Liver (tissue), 9 donors: ENCODE data around the gene RD3L. TPM values are rescaled to one million over a fixed set of nuclear protein-coding genes. Genes with fewer than 3 reads are reported as not detected.

Source experiments
- DNase-seq: peaks from one replicate; pipeline ENCODE4 v3.0.0-alpha.2; 2017; ENCODE audit warnings: low spot score
- H3K27ac ChIP-seq, 2 donors: one replicate each; pipeline ENCODE4 v1.7.0; 2013; ENCODE audit warnings: inconsistent platforms in 2 of 2, low read length in 2 of 2, control low read depth in 1 of 2, low read depth in 1 of 2, mild to moderate bottlenecking in 1 of 2
- H3K27me3 ChIP-seq, 4 donors: one replicate each; pipeline versions ENCODE4 v1.6.1 to v1.7.0; 2013; ENCODE audit warnings: low read length in 3 of 4, inconsistent platforms in 1 of 4, mild to moderate bottlenecking in 1 of 4, moderate library complexity in 1 of 4; ENCODE audit not compliant: control insufficient read depth in 4 of 4, insufficient read depth in 4 of 4
- H3K36me3 ChIP-seq, 4 donors: one replicate each; pipeline versions ENCODE4 v1.6.1 to v1.7.0; 2013; ENCODE audit warnings: low read length in 3 of 4, mild to moderate bottlenecking in 3 of 4, low read depth in 1 of 4, moderate library complexity in 1 of 4; ENCODE audit not compliant: control insufficient read depth in 4 of 4, insufficient read depth in 3 of 4
- H3K4me1 ChIP-seq, 4 donors: one replicate each; pipeline versions ENCODE4 v1.6.1 to v1.7.0; 2013; ENCODE audit warnings: low read length in 3 of 4, mild to moderate bottlenecking in 3 of 4, moderate library complexity in 1 of 4; ENCODE audit not compliant: control insufficient read depth in 4 of 4, insufficient read depth in 4 of 4
- H3K4me3 ChIP-seq, 3 donors: one replicate each; pipeline versions ENCODE4 v1.6.1 to v1.7.0; 2013; ENCODE audit warnings: low read length in 3 of 3, control low read depth in 1 of 3, low read depth in 1 of 3, mild to moderate bottlenecking in 1 of 3
- H3K9ac ChIP-seq, 2 donors: one replicate each; pipeline ENCODE4 v1.7.0; 2013; ENCODE audit warnings: low read length in 2 of 2, mild to moderate bottlenecking in 2 of 2, moderate library complexity in 2 of 2, control low read depth in 1 of 2, low read depth in 1 of 2
- H3K9me3 ChIP-seq, 4 donors: one replicate each; pipeline versions ENCODE4 v1.6.1 to v1.7.0; 2013; ENCODE audit warnings: low read length in 3 of 4; ENCODE audit not compliant: control insufficient read depth in 4 of 4
- ATF3 ChIP-seq: IDR thresholded peaks from 2 replicates; pipeline ENCODE4 v1.6.1; 2016; ENCODE audit warnings: antibody characterized with exemption
- CTCF ChIP-seq: fragments of 150-350 bp; IDR thresholded peaks from 2 replicates; pipeline ENCODE4 v1.5.1; 2017; ENCODE audit warnings: improper control_type of control experiment, low read depth, low read length; ENCODE audit not compliant: missing input control
- EGR1 ChIP-seq, 2 donors: IDR thresholded peaks; 2 replicates each; pipeline ENCODE4 v1.6.1; 2016 to 2018; ENCODE audit warnings: antibody characterized with exemption in 2 of 2, low read depth in 2 of 2
- FOXA1 ChIP-seq: IDR thresholded peaks from 2 replicates; pipeline ENCODE4 v1.6.1; 2016; ENCODE audit warnings: antibody characterized with exemption
- FOXA2 ChIP-seq: IDR thresholded peaks from 2 replicates; pipeline ENCODE4 v1.6.1; 2016; ENCODE audit warnings: antibody characterized with exemption
- GABPA ChIP-seq, 2 donors: IDR thresholded peaks in 1 of 2; conservative IDR thresholded peaks in 1 of 2; 2 replicates each; pipeline ENCODE4 v1.6.1; 2016; ENCODE audit warnings: antibody characterized with exemption in 2 of 2, mild to moderate bottlenecking in 1 of 2, moderate library complexity in 1 of 2
- HNF4A ChIP-seq, 2 donors: conservative IDR thresholded peaks; 2 replicates each; pipeline ENCODE4 v1.6.1; 2016; ENCODE audit warnings: antibody characterized with exemption in 2 of 2, mild to moderate bottlenecking in 2 of 2
- HNF4G ChIP-seq: IDR thresholded peaks from 2 replicates; pipeline ENCODE4 v1.6.1; 2016; ENCODE audit warnings: antibody characterized with exemption
- JUND ChIP-seq, 2 donors: IDR thresholded peaks; 2 replicates each; pipeline ENCODE4 v1.6.1; 2016; ENCODE audit warnings: antibody characterized with exemption in 2 of 2
- MAX ChIP-seq: IDR thresholded peaks from 2 replicates; pipeline ENCODE4 v1.6.1; 2016; ENCODE audit warnings: antibody characterized with exemption
- NR2F2 ChIP-seq: IDR thresholded peaks from 2 replicates; pipeline ENCODE4 v1.6.1; 2016; ENCODE audit warnings: antibody characterized with exemption
- RAD21 ChIP-seq, 2 donors: IDR thresholded peaks; 2 replicates each; pipeline ENCODE4 v1.6.1; 2016; ENCODE audit warnings: antibody characterized with exemption in 2 of 2, mild to moderate bottlenecking in 2 of 2
- RXRA ChIP-seq, 2 donors: IDR thresholded peaks; 2 replicates each; pipeline ENCODE4 v1.6.1; 2017 to 2018; ENCODE audit warnings: antibody characterized with exemption in 2 of 2, mild to moderate bottlenecking in 1 of 2
- SP1 ChIP-seq: IDR thresholded peaks from 2 replicates; pipeline ENCODE4 v1.6.1; 2018; ENCODE audit warnings: antibody characterized with exemption, mild to moderate bottlenecking
- TAF1 ChIP-seq: conservative IDR thresholded peaks from 2 replicates; pipeline ENCODE4 v1.6.1; 2016; ENCODE audit warnings: antibody characterized with exemption, mild to moderate bottlenecking
- YY1 ChIP-seq: IDR thresholded peaks from 2 replicates; pipeline ENCODE4 v1.6.1; 2016; ENCODE audit warnings: antibody characterized with exemption, mild to moderate bottlenecking
- WGBS: extraction: QIAGEN DNeasy Blood & Tissue Kit; methylation state at CpG from one replicate; pipeline ENCODE4 v1.1.7; 2013; 5-methylcytosine and 5-hydroxymethylcytosine counted together
- polyA plus RNA-seq, 2 donors: library from polyadenylated mRNA; stranded (reverse) in 1 of 2; unstranded in 1 of 2; fragments of 200-250 nt in 1 of 2; fragments of >200 nt in 1 of 2; fragmentation: Nextera tagmentation in 1 of 2; extraction: Ambion mirVana in 1 of 2; gene quantifications; one replicate each; pipeline versions ENCODE4 v1.2.1 to v1.2.3, GENCODE V29; 2013 to 2015
- total RNA-seq, 2 donors: library from RNA; depleted of rRNA; stranded (reverse); fragments of >200 nt; gene quantifications; one replicate each; pipeline ENCODE4 v1.2.3, GENCODE V29; 2014
- TF ChIP-seq, protein P1 (sequence below): IDR thresholded peaks from 2 replicates; pipeline ENCODE4 v1.6.1; 2016; ENCODE audit warnings: antibody characterized with exemption, mild to moderate bottlenecking
- TF ChIP-seq, protein P2 (sequence below): IDR thresholded peaks from 2 replicates; pipeline ENCODE4 v1.6.1; 2016; ENCODE audit warnings: antibody characterized with exemption
- donor health status: healthy.
- donor health status: healthy.
- donor health status: healthy.
- donor health status: healthy.
- donor health status: healthy.

The RD3L gene
- total and polyA plus RNA-seq, 4 donors: 0.09 to 0.64 (median 0.19) TPM

- DNase-seq: no peak
- H3K27me3 ChIP-seq: no peaks in the 10 kb centered on the region
- H3K9me3 ChIP-seq: peaks cover 0 to 2% (median 0%) of the 10 kb centered on the region in 4 donors
- no peak overlapping the region for H3K4me3 ChIP-seq
- H3K4me1 ChIP-seq: no peaks in the 10 kb centered on the region
- H3K9ac ChIP-seq: no peak overlapping the region
- no peak overlapping the region for H3K27ac ChIP-seq
- TF ChIP-seq, protein P1, sequence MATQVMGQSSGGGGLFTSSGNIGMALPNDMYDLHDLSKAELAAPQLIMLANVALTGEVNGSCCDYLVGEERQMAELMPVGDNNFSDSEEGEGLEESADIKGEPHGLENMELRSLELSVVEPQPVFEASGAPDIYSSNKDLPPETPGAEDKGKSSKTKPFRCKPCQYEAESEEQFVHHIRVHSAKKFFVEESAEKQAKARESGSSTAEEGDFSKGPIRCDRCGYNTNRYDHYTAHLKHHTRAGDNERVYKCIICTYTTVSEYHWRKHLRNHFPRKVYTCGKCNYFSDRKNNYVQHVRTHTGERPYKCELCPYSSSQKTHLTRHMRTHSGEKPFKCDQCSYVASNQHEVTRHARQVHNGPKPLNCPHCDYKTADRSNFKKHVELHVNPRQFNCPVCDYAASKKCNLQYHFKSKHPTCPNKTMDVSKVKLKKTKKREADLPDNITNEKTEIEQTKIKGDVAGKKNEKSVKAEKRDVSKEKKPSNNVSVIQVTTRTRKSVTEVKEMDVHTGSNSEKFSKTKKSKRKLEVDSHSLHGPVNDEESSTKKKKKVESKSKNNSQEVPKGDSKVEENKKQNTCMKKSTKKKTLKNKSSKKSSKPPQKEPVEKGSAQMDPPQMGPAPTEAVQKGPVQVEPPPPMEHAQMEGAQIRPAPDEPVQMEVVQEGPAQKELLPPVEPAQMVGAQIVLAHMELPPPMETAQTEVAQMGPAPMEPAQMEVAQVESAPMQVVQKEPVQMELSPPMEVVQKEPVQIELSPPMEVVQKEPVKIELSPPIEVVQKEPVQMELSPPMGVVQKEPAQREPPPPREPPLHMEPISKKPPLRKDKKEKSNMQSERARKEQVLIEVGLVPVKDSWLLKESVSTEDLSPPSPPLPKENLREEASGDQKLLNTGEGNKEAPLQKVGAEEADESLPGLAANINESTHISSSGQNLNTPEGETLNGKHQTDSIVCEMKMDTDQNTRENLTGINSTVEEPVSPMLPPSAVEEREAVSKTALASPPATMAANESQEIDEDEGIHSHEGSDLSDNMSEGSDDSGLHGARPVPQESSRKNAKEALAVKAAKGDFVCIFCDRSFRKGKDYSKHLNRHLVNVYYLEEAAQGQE: no peak
- TF ChIP-seq HNF4A (conservative IDR thresholded peaks at IDR 0.05): no peak
- no peak for TF ChIP-seq SP1
- TF ChIP-seq RXRA (IDR thresholded peaks at IDR 0.05): no peak
- TF ChIP-seq HNF4G: no peak
- TF ChIP-seq, protein P2, sequence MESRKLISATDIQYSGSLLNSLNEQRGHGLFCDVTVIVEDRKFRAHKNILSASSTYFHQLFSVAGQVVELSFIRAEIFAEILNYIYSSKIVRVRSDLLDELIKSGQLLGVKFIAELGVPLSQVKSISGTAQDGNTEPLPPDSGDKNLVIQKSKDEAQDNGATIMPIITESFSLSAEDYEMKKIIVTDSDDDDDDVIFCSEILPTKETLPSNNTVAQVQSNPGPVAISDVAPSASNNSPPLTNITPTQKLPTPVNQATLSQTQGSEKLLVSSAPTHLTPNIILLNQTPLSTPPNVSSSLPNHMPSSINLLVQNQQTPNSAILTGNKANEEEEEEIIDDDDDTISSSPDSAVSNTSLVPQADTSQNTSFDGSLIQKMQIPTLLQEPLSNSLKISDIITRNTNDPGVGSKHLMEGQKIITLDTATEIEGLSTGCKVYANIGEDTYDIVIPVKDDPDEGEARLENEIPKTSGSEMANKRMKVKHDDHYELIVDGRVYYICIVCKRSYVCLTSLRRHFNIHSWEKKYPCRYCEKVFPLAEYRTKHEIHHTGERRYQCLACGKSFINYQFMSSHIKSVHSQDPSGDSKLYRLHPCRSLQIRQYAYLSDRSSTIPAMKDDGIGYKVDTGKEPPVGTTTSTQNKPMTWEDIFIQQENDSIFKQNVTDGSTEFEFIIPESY: no peak
- TF ChIP-seq ATF3: no peak
- no peak for TF ChIP-seq MAX
- no peak for TF ChIP-seq JUND (IDR thresholded peaks at IDR 0.05)
- no peak for TF ChIP-seq FOXA2
- no peak for TF ChIP-seq FOXA1
- TF ChIP-seq NR2F2: no peak
- TF ChIP-seq CTCF: no peak
- no peak for TF ChIP-seq YY1
- TF ChIP-seq GABPA (IDR thresholded peaks at IDR 0.05 in 1 of 2, conservative IDR thresholded peaks at IDR 0.05 in 1 of 2): no peak
- TF ChIP-seq RAD21 (IDR thresholded peaks at IDR 0.05): no peak
- TF ChIP-seq TAF1: no peak
- no peak for TF ChIP-seq EGR1 (IDR thresholded peaks at IDR 0.05; ENCODE audit: low read depth in 2 of 2)
- H3K36me3 ChIP-seq: no peaks in the 10 kb centered on the region
- 89% methylated on average over 18 of the region's 18 CpGs for WGBS
Measured at GRCh38 chr14:103927566-103927965, 14.8 kb downstream of the RD3L start.
